Measurements from ENCODE around the gene CTNNA2. TPM values are rescaled to one million over a fixed set of nuclear protein-coding genes. Genes with fewer than 3 reads are reported as not detected.

The CTNNA2 gene
- total and polyA plus RNA-seq, 2 of the 8 experiments (the other 6 are each of a cell fraction or from before 2014, with no cell fraction given) = 3.9 to 9.0 TPM

DNA sequence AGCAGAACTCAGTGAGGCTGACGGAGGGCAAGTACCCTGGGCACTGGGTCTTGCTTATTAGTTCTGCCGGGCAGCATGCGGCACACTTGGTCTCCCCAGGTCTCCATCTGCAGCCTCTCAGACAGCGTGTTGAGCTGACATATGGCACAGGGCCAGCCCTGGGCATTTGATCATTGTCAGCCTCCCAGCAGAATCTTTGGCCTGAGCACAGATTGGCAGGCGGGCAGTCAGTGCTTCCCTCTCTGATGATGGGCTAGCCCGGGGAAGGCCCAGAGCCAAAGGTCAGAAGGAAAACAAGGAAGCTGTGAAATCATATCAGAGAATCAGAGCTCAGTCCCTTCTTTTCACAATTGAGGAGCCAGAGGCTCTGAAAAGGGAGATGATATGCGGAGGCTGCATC, 941.8 kb downstream of the CTNNA2 start:
- CTCF ChIA-PET (ENCODE audit: partially characterized antibody) = interaction anchor here (1.0 to 2.1 kb wide), 4 partner anchors 12 to 390 kb away, joined by 3 to 6 read pairs (median 4); no protein-coding TSS in a partner anchor
- POLR2A ChIA-PET (ENCODE audit: partially characterized antibody) = no interaction called here
- Histone ChIP-seq H3K4me2 (ENCODE audit: insufficient read depth in 1 of 2, low read depth in 2 of 2, low read length in 2 of 2) (no peak overlapping the region), H3K4me1 (replicated peaks in 1 of 4; ENCODE audit: control insufficient read depth in 3 of 4, insufficient read depth in 4 of 4, low read length in 3 of 4) (peaks cover 0 to 10% (median 0%) of the 10 kb centered on the region in 4 experiments; a peak in 2 of 7 replicates), H3K23ac (ENCODE audit: insufficient read length) (no peak overlapping the region), H4K8ac (ENCODE audit: extremely low read depth, insufficient read depth, low read length) (peak overlapping the region; percentile 68), H3K79me2 (ENCODE audit: control insufficient read depth in 1 of 2, insufficient read depth in 2 of 2, low read length in 2 of 2) (no peaks in the 10 kb centered on the region), H2AK5ac (ENCODE audit: low read depth, low read length) (no peak overlapping the region), H2BK12ac (ENCODE audit: low read depth, low read length) (no peak overlapping the region), H4K5ac (ENCODE audit: insufficient read length, low read depth, low read length) (no peak overlapping the region), H3K36me3 (ENCODE audit: control insufficient read depth in 2 of 4, insufficient read depth in 4 of 4, low read length in 3 of 4) (no peaks in the 10 kb centered on the region), H3K9me3 (ENCODE audit: insufficient read depth in 2 of 2, low read depth in 1 of 2, low read length in 1 of 2) (no peaks in the 10 kb centered on the region), H3K14ac (ENCODE audit: insufficient read length) (no peak overlapping the region), H2AFZ (ENCODE audit: low read length) (no peak overlapping the region), H4K91ac (replicated peaks; ENCODE audit: insufficient read length, low read length) (no peak overlapping the region), H3K9ac (replicated peaks in 1 of 4; ENCODE audit: extremely low read depth in 1 of 4, low read depth in 3 of 4, low read length in 3 of 4) (no peak overlapping the region), H3K27ac (ENCODE audit: low read depth, low read length) (no peak overlapping the region), H3K4me3 (ENCODE audit: extremely low read depth in 1 of 4, insufficient read depth in 2 of 4, low read depth in 3 of 4, low read length in 4 of 4) (no peak overlapping the region), H4K20me1 (replicated peaks in 1 of 2; ENCODE audit: control insufficient read depth in 1 of 2, insufficient read depth in 2 of 2, low read length in 2 of 2) (no peaks in the 10 kb centered on the region), H3K4ac (replicated peaks; ENCODE audit: insufficient read length, low read depth, low read length) (no peak overlapping the region), H2BK15ac (ENCODE audit: low read length) (no peak overlapping the region), H3K27me3 (replicated peaks in 1 of 4; ENCODE audit: control insufficient read depth in 3 of 4, extremely low read depth in 1 of 4, insufficient read depth in 3 of 4, low read length in 3 of 4) (no peaks in the 10 kb centered on the region), H3K79me1 (ENCODE audit: low read depth, low read length) (no peaks in the 10 kb centered on the region), H2BK120ac (replicated peaks; ENCODE audit: low read depth, low read length) (no peak overlapping the region), H3K23me2 (ENCODE audit: low read depth, low read length) (no peaks in the 10 kb centered on the region), H2BK20ac (ENCODE audit: low read length) (no peak overlapping the region), H3K56ac (replicated peaks; ENCODE audit: insufficient read length, low read depth, low read length) (no peak overlapping the region), H3K18ac (ENCODE audit: extremely low read depth, low read length) (no peak overlapping the region), H2BK5ac (ENCODE audit: low read depth, low read length) (no peak overlapping the region)
- WGBS, 2 experiments (ENCODE audit: extremely low coverage in 1 of 2, insufficient coverage in 1 of 2, insufficient read length in 1 of 2, insufficient replicate concordance in 2 of 2, low coverage in 1 of 2, low lambda C conversion rate in 2 of 2, missing lambda C conversion rate in 1 of 2) = 92% methylated on average over 7 of the region's 7 CpGs; no CpG with 5 or more reads in 1 of the 2 experiments
- DNase-seq (ENCODE audit: low read depth in 1 of 2, low spot score in 2 of 2) (no peak), FAIRE-seq (no peak)
- TF ChIP-seq KDM4A (IDR thresholded peaks at IDR 0.05; ENCODE audit: low read depth, low read length, severe bottlenecking) = no peak
- TF ChIP-seq, protein P1, sequence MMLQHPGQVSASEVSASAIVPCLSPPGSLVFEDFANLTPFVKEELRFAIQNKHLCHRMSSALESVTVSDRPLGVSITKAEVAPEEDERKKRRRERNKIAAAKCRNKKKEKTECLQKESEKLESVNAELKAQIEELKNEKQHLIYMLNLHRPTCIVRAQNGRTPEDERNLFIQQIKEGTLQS (IDR thresholded peaks at IDR 0.05; ENCODE audit: insufficient read depth, low read depth, low read length) = no peak
- TF ChIP-seq SIRT6 (IDR thresholded peaks at IDR 0.05; ENCODE audit: low read length) = no peak
- no peak for TF ChIP-seq CBX8 (IDR thresholded peaks at IDR 0.05; ENCODE audit: borderline replicate concordance, low read depth, low read length)
- no peak for TF ChIP-seq RFX5 (IDR thresholded peaks at IDR 0.05; ENCODE audit: borderline replicate concordance, low read depth, low read length)
- TF ChIP-seq SP4 (IDR thresholded peaks at IDR 0.05; ENCODE audit: low read length) = no peak
- TF ChIP-seq CHD2 (IDR thresholded peaks at IDR 0.05; ENCODE audit: low read length) = no peak
- TF ChIP-seq, protein P2, sequence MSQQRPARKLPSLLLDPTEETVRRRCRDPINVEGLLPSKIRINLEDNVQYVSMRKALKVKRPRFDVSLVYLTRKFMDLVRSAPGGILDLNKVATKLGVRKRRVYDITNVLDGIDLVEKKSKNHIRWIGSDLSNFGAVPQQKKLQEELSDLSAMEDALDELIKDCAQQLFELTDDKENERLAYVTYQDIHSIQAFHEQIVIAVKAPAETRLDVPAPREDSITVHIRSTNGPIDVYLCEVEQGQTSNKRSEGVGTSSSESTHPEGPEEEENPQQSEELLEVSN (IDR thresholded peaks at IDR 0.05) = no peak
- TF ChIP-seq TBP (IDR thresholded peaks at IDR 0.05; ENCODE audit: low read depth, low read length) = no peak

Measured in H1 (cell line).